ENCODE measurements around the gene USP21.

GRCh38 chr1:161206411-161207140, 47.3 kb downstream of the USP21 start:
- TF ChIP-seq CTCF (IDR thresholded peaks at IDR 0.05), result no peak
- TF ChIP-seq POLR2A (IDR thresholded peaks at IDR 0.05), result no peak

Data from heart left ventricle (tissue), 13 donors.